ENCODE data around the gene C21orf58. TPM values are rescaled to one million over a fixed set of nuclear protein-coding genes. Genes with fewer than 3 reads are reported as not detected.

The C21orf58 gene
- total RNA-seq, 1 donor, result 5.6 TPM

DNA sequence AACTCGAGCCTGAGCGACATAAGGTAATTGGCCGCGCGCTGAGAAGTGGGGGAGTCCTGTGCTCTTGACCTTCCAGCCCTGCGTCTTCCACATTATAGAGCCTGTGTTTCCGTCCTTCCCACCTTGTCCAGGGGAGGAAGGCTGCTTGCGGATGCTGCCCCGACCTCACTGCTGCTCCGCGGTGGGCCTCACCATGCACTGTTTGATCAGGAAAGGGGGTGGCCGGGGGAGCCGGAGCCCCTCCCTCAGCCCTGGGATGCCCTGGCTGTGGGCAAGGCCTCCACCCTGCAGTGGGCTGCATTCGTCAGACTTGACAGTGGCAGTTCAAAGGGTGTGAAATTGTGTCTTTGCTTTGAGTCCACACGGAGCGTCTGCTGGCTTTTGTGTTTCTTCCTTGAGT lies 30.4 kb upstream of the C21orf58 start:
- no peak for DNase-seq (ENCODE audit: low read depth)
- TF ChIP-seq, protein P1, sequence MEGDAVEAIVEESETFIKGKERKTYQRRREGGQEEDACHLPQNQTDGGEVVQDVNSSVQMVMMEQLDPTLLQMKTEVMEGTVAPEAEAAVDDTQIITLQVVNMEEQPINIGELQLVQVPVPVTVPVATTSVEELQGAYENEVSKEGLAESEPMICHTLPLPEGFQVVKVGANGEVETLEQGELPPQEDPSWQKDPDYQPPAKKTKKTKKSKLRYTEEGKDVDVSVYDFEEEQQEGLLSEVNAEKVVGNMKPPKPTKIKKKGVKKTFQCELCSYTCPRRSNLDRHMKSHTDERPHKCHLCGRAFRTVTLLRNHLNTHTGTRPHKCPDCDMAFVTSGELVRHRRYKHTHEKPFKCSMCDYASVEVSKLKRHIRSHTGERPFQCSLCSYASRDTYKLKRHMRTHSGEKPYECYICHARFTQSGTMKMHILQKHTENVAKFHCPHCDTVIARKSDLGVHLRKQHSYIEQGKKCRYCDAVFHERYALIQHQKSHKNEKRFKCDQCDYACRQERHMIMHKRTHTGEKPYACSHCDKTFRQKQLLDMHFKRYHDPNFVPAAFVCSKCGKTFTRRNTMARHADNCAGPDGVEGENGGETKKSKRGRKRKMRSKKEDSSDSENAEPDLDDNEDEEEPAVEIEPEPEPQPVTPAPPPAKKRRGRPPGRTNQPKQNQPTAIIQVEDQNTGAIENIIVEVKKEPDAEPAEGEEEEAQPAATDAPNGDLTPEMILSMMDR (IDR thresholded peaks at IDR 0.05; ENCODE audit: insufficient read depth, low read depth, low read length), result no peak
- no peak overlapping the region for H3K4me3 ChIP-seq (ENCODE audit: low read depth, low read length)

DNA sequence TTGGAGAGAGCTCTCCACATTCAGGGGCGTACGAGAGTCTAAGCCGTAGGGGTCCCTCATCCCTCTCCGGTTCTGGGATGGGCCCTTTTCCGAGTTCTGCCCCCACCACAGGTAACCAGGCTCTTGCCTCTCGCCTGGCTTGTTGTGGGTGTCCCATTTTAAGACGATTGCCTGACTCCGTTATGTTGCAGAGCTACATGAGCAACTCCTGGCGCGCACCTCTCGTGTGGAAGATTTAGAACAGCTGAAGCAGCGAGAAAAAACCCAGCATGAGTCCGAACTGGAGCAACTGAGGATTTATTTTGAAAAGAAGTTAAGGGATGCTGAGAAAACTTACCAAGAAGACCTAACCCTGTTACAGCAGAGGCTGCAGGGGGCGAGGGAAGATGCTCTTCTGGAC lies 29.2 kb upstream of the C21orf58 start:
- H3K4me3 ChIP-seq (ENCODE audit: low read depth, low read length), result no peak overlapping the region
- TF ChIP-seq, protein P1 (IDR thresholded peaks at IDR 0.05; ENCODE audit: insufficient read depth, low read depth, low read length), result no peak
- DNase-seq (ENCODE audit: low read depth), result no peak

DNA sequence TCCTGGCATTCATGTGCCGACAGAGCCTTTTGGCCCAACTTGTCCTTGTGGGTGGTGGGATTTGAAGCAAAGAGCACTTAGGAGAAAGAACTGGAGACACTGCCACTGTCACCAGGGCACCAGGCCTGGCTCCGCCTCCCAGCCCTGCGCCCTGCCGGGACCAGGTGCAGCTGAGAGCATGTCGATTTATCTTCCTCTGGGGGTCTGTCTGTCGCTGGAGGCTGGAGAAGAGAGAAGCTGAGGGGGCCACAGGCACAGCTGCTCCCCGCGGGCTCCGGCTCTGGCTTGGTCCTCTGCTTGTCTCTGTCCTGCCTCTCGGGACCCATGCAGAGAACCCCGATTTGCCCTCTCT lies 28.5 kb upstream of the C21orf58 start:
- TF ChIP-seq, protein P1 (IDR thresholded peaks at IDR 0.05; ENCODE audit: insufficient read depth, low read depth, low read length), result no peak
- DNase-seq (ENCODE audit: low read depth), result no peak
- H3K4me3 ChIP-seq (ENCODE audit: low read depth, low read length), result no peak overlapping the region

DNA sequence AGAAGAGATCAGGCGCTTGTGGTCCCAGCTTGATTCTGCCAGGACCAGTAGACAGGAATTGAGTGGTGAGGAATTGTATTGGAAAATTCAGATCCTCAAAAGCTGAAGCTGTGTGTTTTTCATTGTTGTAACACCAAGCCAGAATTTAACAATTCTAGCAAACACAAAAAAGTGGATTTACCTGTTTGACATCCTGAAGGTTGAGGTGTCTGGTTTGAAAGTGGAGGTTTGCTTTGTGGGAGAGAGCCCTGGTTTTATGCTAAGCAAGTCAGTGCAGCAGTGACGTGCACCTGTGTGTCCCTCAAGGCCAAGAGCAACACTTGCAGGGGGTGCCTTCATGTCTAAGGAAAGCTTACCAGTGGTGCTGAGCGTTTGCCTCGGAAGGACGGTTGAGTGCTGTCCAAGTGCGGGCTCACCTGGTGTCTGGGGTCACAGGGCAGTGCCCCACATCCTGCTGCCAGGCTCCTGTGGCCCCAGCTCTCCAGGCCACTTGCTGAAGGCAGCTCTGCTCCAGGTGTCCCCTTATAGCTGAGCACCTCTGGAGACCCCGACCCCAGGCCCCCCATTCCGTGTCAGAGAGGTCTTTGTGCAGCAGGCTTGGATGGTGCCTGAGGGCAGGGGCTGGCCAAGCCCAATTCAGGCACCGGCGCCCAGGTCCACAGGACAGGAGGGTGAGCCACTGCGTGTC lies 27.9 kb upstream of the C21orf58 start:
- no peak for DNase-seq (ENCODE audit: low read depth)
- no peak overlapping the region for H3K4me3 ChIP-seq (ENCODE audit: low read depth, low read length)
- TF ChIP-seq, protein P1 (IDR thresholded peaks at IDR 0.05; ENCODE audit: insufficient read depth, low read depth, low read length), result no peak

DNA sequence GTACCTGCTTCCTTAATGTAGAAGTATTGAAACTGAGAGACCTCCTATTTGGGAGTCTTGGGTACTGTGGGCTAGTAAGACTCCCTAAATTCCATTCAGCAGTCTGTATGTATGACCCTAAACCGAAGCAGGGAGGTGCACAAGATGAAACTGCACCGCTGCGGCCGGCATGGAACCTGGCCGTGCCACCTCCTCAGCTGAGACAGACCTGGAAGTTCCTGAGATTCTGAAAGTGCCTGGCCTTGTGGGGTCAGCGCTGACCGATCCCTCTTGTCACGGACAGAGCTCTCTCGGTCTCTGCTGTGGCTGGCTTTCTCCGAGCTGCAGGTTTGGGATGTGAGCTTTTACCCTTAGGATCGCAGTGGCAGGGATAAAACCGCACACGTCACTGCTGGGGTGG lies 27.3 kb upstream of the C21orf58 start:
- H3K4me3 ChIP-seq (ENCODE audit: low read depth, low read length), result no peak overlapping the region
- TF ChIP-seq, protein P1 (IDR thresholded peaks at IDR 0.05; ENCODE audit: insufficient read depth, low read depth, low read length), result no peak
- DNase-seq (ENCODE audit: low read depth), result no peak

DNA sequence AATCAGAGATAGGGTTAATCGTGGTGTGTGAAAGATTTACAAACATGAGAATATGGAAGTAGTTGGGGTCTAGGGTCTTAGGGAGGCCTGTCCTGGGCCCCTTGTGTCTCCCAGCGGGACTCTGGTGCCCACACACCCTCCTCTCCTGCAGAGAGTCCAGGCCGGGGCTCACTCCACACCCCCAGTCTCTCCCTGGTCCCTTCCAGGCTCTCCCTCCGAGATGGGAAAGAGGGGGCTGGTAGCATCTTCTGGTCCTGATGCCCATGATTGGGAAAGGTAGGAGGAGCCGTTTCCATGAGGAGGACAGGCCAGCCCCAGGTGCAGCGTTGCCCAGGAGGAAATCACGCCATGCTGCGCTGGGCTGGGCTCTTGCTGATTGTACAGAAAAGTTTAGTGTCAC lies 26.9 kb upstream of the C21orf58 start:
- TF ChIP-seq, protein P1 (IDR thresholded peaks at IDR 0.05; ENCODE audit: insufficient read depth, low read depth, low read length), result no peak
- H3K4me3 ChIP-seq (ENCODE audit: low read depth, low read length), result no peak overlapping the region
- no peak for DNase-seq (ENCODE audit: low read depth)

Measured in fibroblast of villous mesenchyme (primary cell).